ENCODE data around the gene FBXO28. TPM values are rescaled to one million over a fixed set of nuclear protein-coding genes. Genes with fewer than 3 reads are reported as not detected.
"Not testable (repeated sequence)": the region's sequence is repeated elsewhere in the genome, so short reads cannot be mapped to it uniquely, and the experiment has no call there.

Gene FBXO28
- polyA plus RNA-seq, 6 donors from 2014 or later, result 22.7 to 37.2 (median 25.8) TPM

GRCh38 chr1:224205931-224206538 lies 92.1 kb downstream of the FBXO28 start:
- Mint-ChIP-seq H3K4me1 (peaks cover 33 to 66% (median 54%) of the 10 kb centered on the region in 3 donors), H3K27ac (peak overlapping the region in 5 of 6 donors; percentile 33 to 95 (median 65)), H3K4me3 (peak overlapping the region; percentile 47 to 85 (median 76))
- DNase-seq; ATAC-seq (ENCODE audit: low read depth in 2 of 2); H3K36me3 Mint-ChIP-seq; H3K9me3 Mint-ChIP-seq; H3K27me3 Mint-ChIP-seq: not testable (repeated sequence)

- Mint-ChIP-seq H3K27ac (peak overlapping the region in 1 of 6 donors; percentile 18), H3K9me3 (no peaks in the 10 kb centered on the region), H3K4me3 (no peak overlapping the region), H3K27me3 (no peaks in the 10 kb centered on the region), H3K4me1 (peaks cover 10 to 48% (median 26%) of the 10 kb centered on the region in 3 donors), H3K36me3 (no peaks in the 10 kb centered on the region)
- ATAC-seq (ENCODE audit: low read depth in 2 of 2) (no peak), DNase-seq (no peak)
Measured at GRCh38 chr1:224211206-224211962, 97.5 kb downstream of the FBXO28 start.

Other genes starting within 250 kb of the FBXO28 start
- 100 to 1,000 TPM; 153 to 219 (median 172) TPM for gene DEGS1, start 69.1 kb downstream of the FBXO28 start, polyA plus RNA-seq (ENCODE audit: low read depth in 6 of 6)
- gene NVL, start 216.1 kb downstream of the FBXO28 start, polyA plus RNA-seq (ENCODE audit: low read depth in 6 of 6), result 10 to 100 TPM; 12.0 to 34.4 (median 22.2) TPM
- 10 to 100 TPM; 29.4 to 49.8 (median 33.6) TPM for gene CNIH4, start 242.8 kb downstream of the FBXO28 start, polyA plus RNA-seq (ENCODE audit: low read depth in 6 of 6)

Data from naive B cell (primary cell).